PFSK-1 (cell line): ENCODE measurements around the gene PHACTR2.

ENCODE experiments used
- POLR2AphosphoS5 ChIP-seq: IDR thresholded peaks from 2 replicates; pipeline ENCODE4 v1.6.1; 2012; ENCODE audit warnings: low read depth, mild to moderate bottlenecking, control low read depth, low read length, moderate library complexity
- REST ChIP-seq, 2 experiments: IDR thresholded peaks; 2 replicates each; pipeline versions ENCODE4 v1.6.1 to v1.8.0; 2011 to 2012; ENCODE audit warnings: low read depth in 2 of 2, low read length in 2 of 2, control low read depth in 1 of 2, inconsistent platforms in 1 of 2, mild to moderate bottlenecking in 1 of 2, moderate library complexity in 1 of 2; ENCODE audit not compliant: insufficient read depth in 1 of 2
- TAF1 ChIP-seq: IDR thresholded peaks from 2 replicates; pipeline ENCODE4 v1.6.1; 2012; ENCODE audit warnings: low read length, control low read depth, borderline replicate concordance; ENCODE audit not compliant: insufficient read depth

GRCh38 chr6:143880412-143880811, 202.6 kb downstream of the PHACTR2 start:
- TF ChIP-seq REST (IDR thresholded peaks at IDR 0.05; ENCODE audit: insufficient read depth in 1 of 2, low read depth in 2 of 2, low read length in 2 of 2) (no peak), POLR2AphosphoS5 (no peak), TAF1 (no peak)
